UCSD-AML1 (cell line): ENCODE measurements around the gene C4orf36.

Source experiments
- DNase-seq: peaks from one replicate; lab custom pipeline; 2025; ENCODE audit not compliant: unreplicated experiment; lab: John Stamatoyannopoulos, UW

Gene C4orf36

DNA sequence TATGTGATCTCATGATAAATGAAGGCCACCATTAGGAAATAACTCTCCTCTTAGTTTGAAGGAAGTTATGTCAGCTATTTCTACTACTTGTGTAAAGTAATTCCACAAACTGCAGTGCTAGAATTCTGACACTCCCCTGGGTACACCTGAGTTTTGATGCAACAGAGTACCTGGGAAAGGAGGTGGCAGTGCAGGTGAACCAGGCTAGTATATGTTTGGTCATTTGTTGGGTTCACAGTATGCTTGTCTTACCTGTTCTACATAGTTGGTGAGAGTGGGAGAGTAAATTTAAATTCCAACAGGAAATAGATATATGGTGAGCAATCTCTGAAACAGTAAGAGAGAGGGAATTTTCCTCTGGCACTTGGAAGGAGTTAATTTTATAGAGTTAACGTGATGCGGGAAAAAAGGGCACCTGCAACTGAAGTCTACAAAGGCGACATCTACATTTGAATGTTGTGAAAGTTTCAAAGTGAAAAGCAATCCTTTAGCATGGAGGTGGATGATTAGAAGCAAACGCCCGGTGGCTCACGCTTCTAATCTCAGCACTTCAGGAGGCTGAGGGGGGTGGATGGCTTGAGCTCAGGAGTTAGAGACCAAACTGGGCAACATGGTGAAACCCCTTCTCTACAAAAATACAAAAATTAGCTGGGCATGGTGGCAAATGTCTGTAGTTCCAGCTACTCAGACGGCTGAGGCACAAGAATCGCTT, 34.7 kb downstream of the C4orf36 start:
- DNase-seq = no peak

GRCh38 chr4:86856896-86857295, 35.3 kb downstream of the C4orf36 start:
- no peak for DNase-seq

GRCh38 chr4:86855572-86855971, 36.6 kb downstream of the C4orf36 start:
- DNase-seq = no peak

DNA sequence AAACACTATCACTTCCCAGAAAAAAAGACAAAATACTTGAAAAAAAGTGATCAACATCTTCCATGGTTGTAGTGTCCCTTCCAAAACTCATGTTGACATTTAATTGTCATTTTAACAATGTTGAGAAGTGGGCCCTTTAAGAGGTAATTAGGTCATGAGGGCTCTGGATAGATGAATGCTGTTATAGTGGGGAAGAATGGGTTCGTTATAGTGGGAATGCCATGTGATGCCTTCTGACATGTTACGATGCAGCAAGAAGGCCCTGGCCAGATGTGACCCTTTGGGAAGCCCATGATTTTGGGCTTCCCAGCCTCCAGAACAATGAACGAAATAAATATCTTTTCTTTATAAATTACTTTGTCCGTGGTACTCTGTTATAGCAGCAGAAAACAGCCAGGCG, 39.0 kb downstream of the C4orf36 start:
- DNase-seq = no peak

DNA sequence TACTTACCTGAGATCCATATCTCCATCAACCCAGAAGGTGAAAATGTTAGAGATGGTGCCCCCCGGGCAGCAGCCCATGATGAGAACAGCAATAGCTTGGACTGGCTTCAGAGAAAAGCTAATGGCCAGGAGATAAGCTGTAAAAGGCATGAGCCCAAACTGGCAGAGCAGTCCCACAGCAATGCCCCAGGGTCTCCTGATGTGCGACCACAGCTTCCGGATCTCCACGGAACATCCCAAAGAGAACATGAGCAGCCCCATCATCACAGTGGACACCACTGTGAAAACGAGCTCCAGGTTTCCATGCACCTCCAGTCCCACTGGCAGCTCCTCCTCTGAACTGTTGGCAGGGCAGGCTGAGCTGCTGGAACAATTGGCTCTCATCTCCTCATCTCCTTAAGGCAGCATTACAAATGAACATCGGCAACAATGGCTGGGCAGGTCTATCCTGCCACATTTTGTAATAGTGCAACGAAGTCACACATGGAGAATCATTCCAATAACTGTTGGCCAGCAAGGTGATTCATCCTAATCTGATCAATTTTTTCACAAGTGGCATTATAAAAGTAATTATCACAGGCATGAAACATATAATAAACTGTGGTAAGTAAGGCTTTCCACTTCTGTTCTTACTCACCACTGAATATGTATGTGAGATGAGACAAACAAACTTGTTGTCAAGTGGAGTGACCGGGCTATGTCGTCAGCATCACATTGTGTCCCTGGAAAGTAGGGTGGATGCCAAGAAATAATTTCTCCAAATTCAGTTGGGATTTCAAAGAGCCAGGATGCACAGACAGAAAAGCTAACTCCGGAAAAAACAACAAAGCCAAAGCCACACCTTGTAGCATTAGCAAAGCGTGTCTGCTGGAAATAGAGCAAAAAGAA, 43.2 kb downstream of the C4orf36 start, which contains the start of gene SLC10A6:
TSS of gene SLC10A6 (minus strand) at position 653 of the 888 bp plus-strand sequence. CDS start at position 384, 269 bp downstream.
- no peak for DNase-seq

DNA sequence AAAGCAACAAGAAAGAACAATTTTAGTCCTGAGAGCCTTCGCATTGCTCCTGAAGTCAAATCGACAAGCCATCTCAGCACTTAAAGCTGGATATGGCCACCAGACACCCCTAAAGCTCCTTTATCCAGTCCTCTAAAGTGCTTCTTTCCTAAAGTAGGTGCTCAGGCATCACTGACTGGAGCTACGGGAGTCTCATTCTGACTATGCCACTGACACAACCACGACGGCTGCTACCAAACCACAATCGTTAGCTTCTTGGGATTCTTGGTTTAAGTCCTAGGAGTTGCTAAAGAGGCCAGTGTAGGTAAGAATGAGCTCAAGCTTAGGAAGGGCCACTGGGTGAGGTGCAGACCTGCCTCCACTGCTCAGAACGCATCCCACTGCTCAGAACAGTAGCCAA, 44.1 kb downstream of the C4orf36 start:
- no peak for DNase-seq

- no peak for DNase-seq
Measured at GRCh38 chr4:86847571-86847970, 44.7 kb downstream of the C4orf36 start.

GRCh38 chr4:86846921-86847320, 45.3 kb downstream of the C4orf36 start:
- no peak for DNase-seq

- DNase-seq = no peak
Measured at GRCh38 chr4:86845593-86845992, 46.6 kb downstream of the C4orf36 start.

DNA sequence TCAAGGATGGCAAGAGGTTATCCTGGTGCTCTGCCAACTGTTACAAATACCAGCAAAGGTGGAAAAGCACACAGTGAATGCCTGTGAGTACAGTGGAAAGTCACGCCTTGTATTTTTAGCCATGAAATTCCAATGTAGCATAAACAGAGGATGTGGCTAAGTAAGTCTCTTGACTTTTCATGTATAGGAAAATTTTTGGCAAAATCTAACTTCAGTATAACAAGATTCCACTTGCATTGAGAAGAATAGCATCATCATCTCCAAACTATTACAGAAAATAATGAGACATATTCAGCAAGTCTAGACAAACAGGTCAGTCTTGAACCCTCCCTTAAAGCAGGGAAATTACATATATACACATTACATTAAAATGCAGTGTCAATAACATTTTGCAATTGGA, 50.9 kb downstream of the C4orf36 start:
- no peak for DNase-seq

DNA sequence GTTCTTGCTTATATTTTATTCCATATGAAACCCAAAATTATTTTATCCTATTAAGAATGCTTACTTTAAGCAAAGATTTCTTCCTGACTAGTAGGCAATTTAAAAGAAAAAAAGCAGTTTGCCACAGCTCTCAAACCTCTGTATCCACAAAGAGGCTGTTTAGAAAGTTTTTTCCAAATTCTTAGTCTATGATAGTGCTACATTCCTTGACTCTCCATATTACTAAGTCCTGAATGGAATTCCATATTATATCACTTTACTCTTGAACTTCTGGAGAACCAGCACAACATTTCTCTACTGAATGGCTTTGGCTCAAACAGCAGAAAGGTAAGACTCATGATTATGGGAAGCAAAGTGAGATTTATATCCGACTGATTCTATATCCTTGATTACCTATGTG, 51.4 kb downstream of the C4orf36 start:
- no peak for DNase-seq

DNA sequence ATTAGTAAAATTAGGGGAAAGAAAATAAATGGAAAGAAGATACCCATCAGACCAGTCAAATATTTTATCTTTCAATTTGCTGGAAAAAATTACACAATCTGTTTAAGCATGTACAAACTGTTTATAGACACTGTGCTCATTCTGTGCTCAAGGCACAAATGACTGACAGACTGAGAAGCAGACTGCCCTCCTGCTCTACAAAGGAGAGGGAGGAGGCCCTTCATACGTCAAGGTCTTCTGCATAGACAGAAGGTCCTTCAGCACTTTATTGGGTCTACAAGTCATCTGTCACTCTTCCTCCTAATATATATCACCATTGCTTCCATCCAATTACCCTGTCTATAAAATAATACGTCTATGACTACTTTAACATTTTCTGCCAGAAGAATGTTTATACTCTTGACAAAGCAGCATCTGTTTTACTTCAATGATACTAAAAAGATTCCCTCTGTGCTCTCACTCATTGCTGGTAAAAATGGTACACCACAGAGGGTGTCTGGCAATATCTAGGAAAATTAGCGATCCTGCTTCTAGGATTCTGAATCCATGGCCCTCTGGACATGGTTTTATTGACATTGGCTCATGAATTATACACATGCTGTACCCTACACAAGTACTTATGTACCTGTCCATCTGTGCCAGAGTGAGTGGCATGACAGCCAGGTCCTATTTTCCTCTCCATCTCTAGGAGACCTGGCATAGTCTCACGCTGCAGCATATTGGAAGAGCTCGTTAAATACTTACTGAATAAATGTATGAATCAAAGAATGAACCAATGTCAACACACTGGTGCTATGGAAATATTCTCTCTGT, 54.3 kb downstream of the C4orf36 start:
- DNase-seq = no peak

GRCh38 chr4:86835677-86836076, 56.5 kb downstream of the C4orf36 start:
- no peak for DNase-seq

DNA sequence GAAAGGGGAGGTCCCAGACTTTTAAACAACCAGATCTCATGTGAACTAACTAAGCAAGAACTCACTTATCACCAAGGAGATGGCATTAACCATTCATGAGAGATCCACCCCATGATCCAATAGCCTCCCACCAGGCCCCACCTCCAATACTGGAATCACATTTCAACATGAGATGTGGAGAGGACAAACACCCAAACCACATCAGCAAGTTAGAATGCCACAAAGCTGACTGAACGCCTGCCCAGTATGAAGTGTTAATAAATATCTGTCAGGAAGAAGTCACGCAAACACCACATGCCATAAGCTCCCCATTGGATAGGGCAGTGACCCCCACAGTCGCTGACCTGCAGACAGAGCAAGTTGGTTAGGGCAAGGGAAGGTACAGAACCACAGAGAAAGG, 57.3 kb downstream of the C4orf36 start:
- DNase-seq = no peak

DNA sequence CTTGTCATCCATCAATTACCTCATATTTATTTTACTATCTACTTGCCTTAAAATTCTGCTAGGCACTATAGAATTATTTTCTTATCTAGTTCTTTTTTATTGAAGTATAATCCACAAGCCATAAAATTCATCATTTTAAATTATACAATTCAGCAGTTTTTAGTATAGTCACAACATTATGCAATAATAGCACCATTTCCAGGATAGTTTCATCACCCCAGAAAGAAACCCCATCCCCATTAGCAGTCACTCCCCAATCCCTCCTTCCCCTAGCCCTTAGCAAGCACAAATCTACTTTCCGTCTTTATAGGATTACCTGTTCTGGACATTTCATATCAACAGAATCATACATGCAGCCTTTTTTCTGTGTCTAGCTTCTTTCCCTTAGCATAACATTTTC, 58.6 kb downstream of the C4orf36 start:
- DNase-seq = no peak

DNA sequence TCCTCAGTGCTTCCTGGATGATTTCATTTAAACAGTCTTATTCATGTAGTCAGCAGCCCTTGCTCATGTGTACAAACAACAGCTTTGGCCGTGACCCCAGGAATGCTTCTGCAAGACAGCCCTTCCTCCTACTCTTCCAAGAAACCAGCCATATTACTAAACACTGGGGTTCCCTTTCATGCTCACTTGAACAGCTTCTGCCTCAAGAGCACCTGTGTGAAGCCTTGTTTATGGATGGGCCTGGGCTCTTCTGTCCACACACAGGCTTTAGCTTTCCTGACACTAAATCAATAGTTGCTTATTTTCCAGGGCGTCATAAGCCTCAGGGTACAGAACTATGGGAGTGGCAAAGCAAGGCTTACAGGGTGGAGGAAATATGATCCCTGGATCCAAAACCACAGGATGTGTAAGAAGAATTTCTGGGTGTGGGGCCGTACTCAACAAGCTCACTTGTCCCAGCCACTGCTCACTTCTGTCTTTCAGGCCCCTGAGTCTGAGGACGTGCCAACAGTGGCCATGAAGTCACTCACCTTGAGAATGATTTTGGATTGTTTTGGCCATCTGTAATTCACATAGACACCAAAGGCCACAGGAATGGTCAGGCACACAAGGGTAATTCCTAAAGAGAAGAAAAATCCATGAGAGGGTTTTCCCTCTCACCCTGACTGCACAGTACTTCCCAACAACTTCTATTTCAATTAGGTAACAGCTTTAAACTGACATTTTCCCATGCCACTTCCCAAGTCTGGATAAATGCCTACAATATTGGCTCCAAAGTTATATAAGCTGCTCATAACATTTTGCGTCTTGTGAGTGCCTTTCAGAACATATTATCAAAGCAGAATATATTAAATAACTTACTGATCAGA, 60.7 kb downstream of the C4orf36 start:
- no peak for DNase-seq
